HG03521 (cell line): ENCODE results near the gene PRKAG2.

Experiments used
- ATAC-seq: cut with Tn5 transposase; IDR thresholded peaks from one replicate; pipeline ENCODE4 v1.9.1; 2021; ENCODE audit warnings: mild to moderate bottlenecking, moderate library complexity; ENCODE audit not compliant: unreplicated experiment

The PRKAG2 gene

GRCh38 chr7:151700586-151701165 lies 176.2 kb downstream of the PRKAG2 start:
- ATAC-seq: no peak

GRCh38 chr7:151699928-151700319 lies 177.0 kb downstream of the PRKAG2 start:
- ATAC-seq: no peak

DNA sequence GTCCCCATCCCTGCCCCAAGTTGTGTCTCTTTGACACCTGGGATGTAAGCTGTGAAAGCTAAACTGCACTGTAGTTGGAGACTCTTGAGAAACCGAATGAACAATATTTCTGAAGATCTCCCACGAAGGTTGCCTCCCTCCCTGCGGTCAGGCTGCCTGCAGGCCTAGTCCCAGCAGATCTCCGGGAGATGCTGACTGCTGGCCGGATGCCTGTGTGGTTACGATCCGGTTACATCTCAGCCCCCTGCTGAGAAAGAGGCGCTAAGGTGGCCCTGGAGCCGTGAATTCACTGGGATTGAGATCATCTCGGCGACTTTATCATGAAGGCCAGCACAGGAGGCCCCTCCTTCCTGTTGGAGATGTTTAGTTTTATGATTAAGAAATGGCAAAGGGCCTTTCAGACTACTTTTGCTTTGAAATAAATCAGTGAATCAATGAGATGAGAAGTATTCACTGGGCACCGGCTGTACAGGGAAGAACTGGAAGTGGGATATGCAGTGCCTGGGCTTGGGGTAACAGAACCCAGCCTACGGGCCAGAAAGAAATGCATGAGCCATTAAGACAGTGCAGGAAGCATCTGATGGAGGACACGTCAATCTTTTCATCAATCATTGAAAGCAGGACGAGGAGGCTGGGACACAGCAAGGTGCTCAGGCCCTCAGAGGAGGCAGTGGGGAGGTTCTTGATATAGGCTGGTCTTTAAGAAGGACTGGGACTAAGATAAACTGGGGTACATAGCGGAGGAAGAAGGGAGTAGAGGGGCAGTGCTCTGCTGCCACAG lies 177.6 kb downstream of the PRKAG2 start:
- no peak for ATAC-seq

DNA sequence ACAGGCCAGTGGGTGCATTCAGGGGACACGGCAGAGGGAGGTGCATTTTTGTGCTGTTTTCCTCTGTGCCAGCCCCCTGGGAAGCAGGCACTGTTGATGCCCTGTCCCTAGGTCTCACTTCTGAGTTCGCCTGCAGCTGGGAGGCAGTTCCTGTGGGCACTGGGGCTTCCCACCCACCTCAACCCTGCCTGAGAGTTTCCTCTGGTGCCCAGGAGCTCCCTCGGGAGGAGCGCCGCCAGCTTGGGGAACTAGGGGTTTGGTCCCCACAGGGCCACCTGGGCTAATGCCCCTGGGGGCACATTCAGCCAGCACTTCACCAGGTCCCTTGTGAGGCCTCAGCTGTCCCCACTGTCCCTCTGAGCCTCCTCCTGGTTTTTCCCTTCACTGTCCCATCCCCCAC lies 179.0 kb downstream of the PRKAG2 start:
- ATAC-seq: no peak

DNA sequence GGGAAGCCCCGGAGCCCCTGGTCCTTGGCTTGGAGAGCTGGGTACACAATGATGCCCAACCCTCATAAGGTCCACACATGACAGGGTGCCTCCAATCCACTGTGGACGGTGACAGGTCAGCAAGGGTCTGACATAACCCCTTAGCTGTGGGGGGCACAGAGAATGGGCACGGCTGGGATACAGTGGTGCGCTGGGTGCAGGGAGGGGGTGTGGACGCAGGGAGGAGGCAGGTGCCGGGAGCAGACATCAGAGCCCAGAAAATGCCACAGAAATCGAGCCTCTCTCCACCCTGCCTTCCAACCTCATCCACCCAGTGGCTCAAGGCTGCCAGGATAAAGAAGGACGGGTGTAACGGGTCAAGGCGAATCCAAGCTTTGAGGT lies 179.4 kb downstream of the PRKAG2 start:
- ATAC-seq: no peak

DNA sequence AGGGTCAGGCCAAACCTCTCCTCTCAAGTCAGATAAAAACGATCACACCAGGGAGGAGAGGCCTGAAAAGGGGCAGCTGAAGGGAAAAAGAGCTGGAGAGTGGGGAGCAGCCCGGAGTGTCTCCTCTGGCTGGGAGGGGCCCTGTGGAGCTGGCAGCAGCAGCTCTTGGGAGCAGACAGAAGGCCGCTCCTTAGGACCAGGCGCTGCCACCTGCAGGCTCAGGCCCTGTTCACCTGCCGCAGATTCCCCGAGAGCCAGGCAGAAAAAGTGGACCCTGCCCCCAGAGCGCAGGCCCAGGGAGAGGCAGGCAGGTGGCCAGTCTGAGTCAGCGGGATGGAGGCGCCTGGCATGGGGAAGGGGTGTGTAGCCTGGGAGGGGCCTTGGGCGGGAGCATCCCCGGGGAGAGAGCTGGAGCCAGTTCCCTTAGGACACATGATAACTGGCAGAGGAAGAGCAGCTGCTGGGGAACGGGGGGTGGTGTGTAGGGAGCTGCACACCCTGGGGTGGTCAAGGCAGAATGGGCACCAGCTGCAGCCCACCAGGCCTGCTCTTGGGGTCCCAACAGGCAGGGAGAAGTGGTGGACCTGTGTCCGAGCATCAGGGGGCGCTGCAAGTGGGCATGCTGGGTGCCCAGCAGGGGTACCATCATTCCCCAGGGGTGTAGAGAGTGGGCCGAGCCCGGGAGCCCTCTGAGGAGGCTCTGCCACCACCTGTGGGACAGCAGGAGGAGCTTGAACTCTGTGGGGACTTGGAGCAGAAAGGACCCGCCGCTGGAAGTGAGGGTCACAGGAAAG lies 180.0 kb downstream of the PRKAG2 start:
- no peak for ATAC-seq

GRCh38 chr7:151695951-151696541 lies 180.9 kb downstream of the PRKAG2 start:
- no peak for ATAC-seq

DNA sequence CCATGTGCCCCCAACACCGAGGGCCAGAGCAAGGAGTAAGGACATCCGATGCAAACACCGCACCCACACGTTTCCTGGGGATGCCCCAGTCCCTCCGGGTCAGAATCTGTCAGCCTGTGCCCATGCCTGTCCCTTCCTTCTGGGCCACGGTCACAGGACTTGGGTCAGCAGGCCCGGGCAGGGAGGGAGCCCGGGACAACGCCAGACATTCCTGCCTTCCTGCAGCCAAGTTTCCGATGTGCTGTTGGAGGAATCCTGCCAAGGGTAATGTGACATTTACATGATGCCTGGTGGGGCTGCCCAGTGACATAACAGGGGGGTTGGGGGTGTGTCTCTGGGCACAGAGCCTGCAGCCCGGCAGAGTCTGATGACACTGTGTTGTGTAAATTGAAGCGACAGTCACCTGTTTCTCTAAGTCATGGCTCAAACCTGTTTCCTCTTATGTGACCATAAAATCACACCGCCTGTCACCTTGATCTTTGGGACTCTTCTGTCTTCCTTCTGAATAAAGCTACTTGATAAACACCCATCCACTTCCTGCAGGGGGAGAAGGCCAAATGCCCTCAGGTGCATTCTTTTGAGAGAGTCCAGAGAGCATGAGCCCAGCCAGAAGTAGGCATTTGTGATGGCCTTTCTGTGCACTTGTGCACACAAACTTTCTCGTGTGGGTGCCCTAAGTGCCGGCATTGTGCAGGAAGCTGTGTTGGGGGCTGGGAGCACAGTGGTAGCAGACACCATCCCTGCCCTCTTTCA lies 181.9 kb downstream of the PRKAG2 start:
- no peak for ATAC-seq

GRCh38 chr7:151694441-151694827 lies 182.5 kb downstream of the PRKAG2 start:
- ATAC-seq: no peak

DNA sequence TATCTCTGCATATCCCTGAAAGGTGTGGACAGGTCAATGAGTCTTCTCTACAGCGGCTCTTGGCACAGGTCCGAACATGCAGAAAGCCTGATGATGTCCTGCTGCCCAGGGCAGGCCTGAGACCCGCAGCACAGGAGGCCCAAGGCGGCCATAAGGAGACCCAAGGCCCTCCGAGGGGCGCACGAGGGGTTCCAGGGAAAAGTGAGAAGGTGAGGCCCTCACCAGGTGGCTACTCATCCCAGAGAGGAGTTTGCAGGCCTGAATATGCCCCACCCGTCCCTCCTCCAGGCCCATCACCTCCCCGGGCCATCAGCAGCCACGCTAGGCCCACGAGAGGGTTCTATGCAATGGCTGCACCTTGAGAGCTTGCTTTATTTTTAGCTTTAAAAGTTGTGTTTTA lies 183.8 kb downstream of the PRKAG2 start:
- no peak for ATAC-seq

GRCh38 chr7:151692721-151693120 lies 184.2 kb downstream of the PRKAG2 start:
- no peak for ATAC-seq

GRCh38 chr7:151691449-151691848 lies 185.5 kb downstream of the PRKAG2 start:
- ATAC-seq: no peak

DNA sequence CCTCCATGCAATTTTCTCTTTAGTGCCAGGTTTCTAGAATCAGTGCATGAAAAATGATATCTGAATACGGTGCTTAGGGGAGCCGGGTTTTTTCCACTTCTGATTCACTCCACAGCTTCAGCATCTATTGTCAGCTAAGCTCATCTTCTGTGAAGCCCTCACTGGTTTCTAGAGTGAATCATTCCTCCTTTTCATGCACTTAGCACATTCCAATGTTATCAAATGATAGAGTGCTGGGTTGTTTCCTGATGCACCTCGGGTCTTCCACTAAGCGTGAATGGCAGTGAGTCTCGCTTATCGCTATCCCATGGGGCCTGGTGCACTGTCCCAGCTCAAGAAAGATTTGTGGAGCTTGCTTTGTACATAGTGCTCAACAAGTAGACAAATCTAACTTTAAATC lies 186.3 kb downstream of the PRKAG2 start:
- ATAC-seq: no peak

DNA sequence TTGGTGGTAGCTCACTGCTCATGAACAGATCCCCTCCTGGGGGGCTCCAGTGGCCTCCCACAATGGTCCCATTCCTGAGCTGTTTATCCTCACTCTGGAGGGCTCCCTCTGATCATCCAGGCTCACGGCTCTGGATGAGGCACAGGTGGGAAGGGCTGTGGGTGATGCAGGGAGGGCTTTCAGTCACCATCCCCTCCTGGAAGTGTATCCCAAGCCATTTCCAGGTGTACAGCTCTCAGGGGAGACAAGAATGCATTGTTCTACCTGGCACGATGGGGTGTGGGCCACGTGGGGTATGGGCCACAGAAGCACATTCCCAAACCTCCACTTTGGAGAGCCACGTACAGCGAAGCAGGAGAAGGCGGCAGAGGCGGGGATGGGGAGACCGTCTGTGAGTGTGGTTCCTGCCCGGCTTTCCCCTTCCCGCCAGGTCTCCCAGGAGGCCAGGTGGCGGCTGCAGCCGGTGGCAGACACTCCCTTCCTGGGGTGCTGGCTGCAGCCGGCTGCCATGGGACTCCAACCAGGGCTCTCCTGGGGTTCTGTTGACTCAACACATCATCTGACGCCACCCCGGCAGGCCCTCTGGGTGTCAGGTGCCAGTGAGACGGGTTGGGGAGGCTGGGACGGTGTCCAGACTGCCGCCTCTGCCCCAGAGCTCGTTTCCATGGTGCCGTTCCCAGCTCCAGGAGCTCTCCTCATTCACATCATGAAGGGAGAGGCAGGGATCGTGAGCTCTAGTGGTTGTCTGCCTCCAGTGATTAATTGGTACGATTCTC lies 187.5 kb downstream of the PRKAG2 start:
- no peak for ATAC-seq

GRCh38 chr7:151688236-151688780 lies 188.6 kb downstream of the PRKAG2 start:
- no peak for ATAC-seq

GRCh38 chr7:151687523-151688235 lies 189.2 kb downstream of the PRKAG2 start:
- ATAC-seq: no peak

GRCh38 chr7:151686826-151687225 lies 190.1 kb downstream of the PRKAG2 start:
- no peak for ATAC-seq

DNA sequence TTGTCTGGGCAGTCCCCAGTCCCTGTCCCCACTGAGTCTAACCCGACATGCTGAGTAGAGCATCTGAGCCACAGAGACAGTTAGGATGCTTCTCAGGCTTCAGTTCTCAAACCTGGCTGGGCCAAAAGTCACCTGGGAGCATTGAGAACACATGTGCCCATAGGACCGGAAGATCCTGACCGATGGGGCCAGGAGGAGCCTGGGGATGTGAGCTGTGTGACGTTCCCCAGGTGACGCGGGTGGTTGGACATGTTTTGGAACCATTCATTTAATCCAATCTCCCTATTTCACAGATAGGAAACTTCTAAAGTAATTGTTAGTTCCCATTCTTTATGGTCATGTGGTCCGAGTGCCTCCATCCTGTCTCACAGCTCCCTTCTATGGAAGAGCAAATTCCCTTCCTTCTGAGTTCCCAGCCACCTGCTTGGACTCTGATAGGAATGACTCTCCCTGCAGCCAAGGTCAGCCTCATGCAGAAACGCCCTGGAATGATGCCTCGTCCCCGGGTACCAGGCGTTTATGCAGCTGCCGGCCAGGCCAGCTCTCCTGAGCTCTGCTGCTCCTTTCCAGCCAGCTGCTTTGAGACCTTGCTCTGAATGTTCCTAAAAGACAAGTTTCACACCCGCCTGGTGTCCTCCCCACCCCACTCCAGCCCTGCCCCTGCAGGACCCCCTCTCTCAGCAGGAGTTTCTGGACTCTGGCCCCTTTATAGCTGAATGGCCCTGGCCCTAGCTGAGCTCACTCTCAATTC lies 190.7 kb downstream of the PRKAG2 start:
- no peak for ATAC-seq
